Keratinocyte (primary cell): Measurements from ENCODE around the gene WDR27.

ENCODE experiments used
- CTCF ChIP-seq, 3 experiments: IDR thresholded peaks in 1 of 3; conservative IDR thresholded peaks in 1 of 3; optimal IDR thresholded peaks in 1 of 3; 2 replicates in 2 of 3; 3 replicates in 1 of 3; pipeline versions ENCODE3 to v1.5.1; 2011; ENCODE audit warnings: low read length in 3 of 3, mild to moderate bottlenecking in 3 of 3, moderate library complexity in 2 of 3, control low read depth in 1 of 3, inconsistent platforms in 1 of 3; ENCODE audit not compliant: insufficient read depth in 2 of 3; ENCODE audit errors: extremely low read depth in 1 of 3
- EZH2 ChIP-seq: IDR thresholded peaks from one replicate; pipeline ENCODE4 v1.6.1; 2012; ENCODE audit warnings: inconsistent platforms, mild to moderate bottlenecking, low read length, moderate library complexity

GRCh38 chr6:169635345-169635744 lies 66.5 kb downstream of the WDR27 start:
- TF ChIP-seq CTCF (optimal IDR thresholded peaks at IDR 0.05 in 1 of 3, IDR thresholded peaks at IDR 0.05 in 1 of 3, conservative IDR thresholded peaks at IDR 0.05 in 1 of 3; ENCODE audit: extremely low read depth in 1 of 3, insufficient read depth in 2 of 3, low read length in 3 of 3): no peak
- TF ChIP-seq EZH2: no peak
